Tibial artery (tissue), 4 donors: ENCODE data around the gene VWA3A.
"Not testable (repeated sequence)": the region's sequence is repeated elsewhere in the genome, so short reads cannot be mapped to it uniquely, and the experiment has no call there.

Source experiments
- DNase-seq, 2 donors: peaks; one replicate each; pipeline ENCODE4 v3.0.0-alpha.2; 2019
- H3K27ac ChIP-seq, 2 donors: fragments of 200-600 bp; sonication (generic) in 1 of 2; 1 replicate in 1 of 2; 2 replicates in 1 of 2; pipeline ENCODE4 v1.5.1; 2018 to 2019; ENCODE audit warnings: mild to moderate bottlenecking in 1 of 2
- H3K27me3 ChIP-seq, 2 donors: fragments of 200-600 bp; sonication (generic) in 1 of 2; one replicate each; pipeline versions ENCODE4 v1.5.1 to v1.6.0; 2016 to 2019
- H3K36me3 ChIP-seq, 3 donors: fragments of 200-600 bp; sonication (generic) in 2 of 3; one replicate each; pipeline ENCODE4 v1.5.1; 2016 to 2019; ENCODE audit warnings: mild to moderate bottlenecking in 2 of 3
- H3K4me1 ChIP-seq, 4 donors: fragments of 200-600 bp; sonication (generic) in 2 of 4; 1 replicate in 3 of 4; 2 replicates in 1 of 4; pipeline ENCODE4 v1.5.1; 2016 to 2019
- H3K4me3 ChIP-seq, 2 donors: fragments of 200-600 bp; sonication (generic) in 1 of 2; 1 replicate in 1 of 2; 2 replicates in 1 of 2; pipeline ENCODE4 v1.5.1; 2018 to 2019; ENCODE audit warnings: mild to moderate bottlenecking in 2 of 2
- H3K9me3 ChIP-seq, 3 donors: fragments of 200-600 bp; sonication (generic) in 1 of 3; one replicate each; pipeline ENCODE4 v1.5.1; 2016 to 2019
- CTCF ChIP-seq, 2 experiments: fragments of 200-600 bp in 1 of 2; fragments of 450-650 bp in 1 of 2; IDR thresholded peaks; one replicate each; pipeline ENCODE4 v1.5.1; 2017 to 2019; ENCODE audit warnings: antibody characterized with exemption in 2 of 2, mild to moderate bottlenecking in 1 of 2, moderate library complexity in 1 of 2
- intact Hi-C: fragments of 100-400 bp; cut with DNase I; formaldehyde crosslinking; loops from one replicate; pipeline ENCODE4 v1.15.0; 2023; ENCODE audit warnings: low total_unique reads

VWA3A gene

GRCh38 chr16:22192261-22193062 is 100.1 kb downstream of the VWA3A start:
- intact Hi-C loops, result loop anchor here (10.0 kb wide), 1 partner anchor 182 kb away; the partner anchor contains the start of gene CDR2
- peak overlapping the region; percentile 48 to 56 for H3K4me3 ChIP-seq
- no peaks in the 10 kb centered on the region for H3K36me3 ChIP-seq
- TF ChIP-seq CTCF (IDR thresholded peaks at IDR 0.05), result no peak
- peak overlapping the region; percentile 81 to 94 for H3K27ac ChIP-seq
- DNase-seq, result peak; percentile 93 to 95
- no peaks in the 10 kb centered on the region for H3K9me3 ChIP-seq
- H3K4me1 ChIP-seq, result peaks cover 0 to 39% (median 26%) of the 10 kb centered on the region in 4 donors
- no peaks in the 10 kb centered on the region for H3K27me3 ChIP-seq

- intact Hi-C loops, result loop anchor here (10.0 kb wide), 1 partner anchor 182 kb away; the partner anchor contains the start of gene CDR2
- no peak for DNase-seq
- Histone ChIP-seq H3K36me3 (no peaks in the 10 kb centered on the region), H3K27ac (peak overlapping the region; percentile 81 to 94), H3K4me3 (peak overlapping the region in 1 of 2 donors; percentile 48), H3K27me3 (no peaks in the 10 kb centered on the region), H3K9me3 (no peaks in the 10 kb centered on the region), H3K4me1 (peaks cover 0 to 41% (median 26%) of the 10 kb centered on the region in 4 donors)
- TF ChIP-seq CTCF (IDR thresholded peaks at IDR 0.05), result no peak
Measured at GRCh38 chr16:22193063-22193411, 100.7 kb downstream of the VWA3A start.

- DNase-seq, result no peak
- Histone ChIP-seq H3K4me3 (no peak overlapping the region), H3K9me3 (no peaks in the 10 kb centered on the region), H3K27ac (peak overlapping the region; percentile 82 to 92), H3K36me3 (no peaks in the 10 kb centered on the region), H3K4me1 (peaks cover 0 to 45% (median 26%) of the 10 kb centered on the region in 4 donors), H3K27me3 (no peaks in the 10 kb centered on the region)
- intact Hi-C loops, result loop anchor here (10.0 kb wide), 1 partner anchor 180 kb away; the partner anchor contains the start of gene CDR2
- no peak for TF ChIP-seq CTCF (IDR thresholded peaks at IDR 0.05)
Measured at GRCh38 chr16:22194707-22195444, 102.5 kb downstream of the VWA3A start.

GRCh38 chr16:22195445-22195694 is 103.0 kb downstream of the VWA3A start:
- TF ChIP-seq CTCF (IDR thresholded peaks at IDR 0.05), result no peak
- no peak for DNase-seq
- intact Hi-C loops, result loop anchor here (10.0 kb wide), 1 partner anchor 179 kb away; the partner anchor contains the start of gene CDR2

GRCh38 chr16:22195695-22196558 is 103.6 kb downstream of the VWA3A start:
- peaks cover 0 to 50% (median 31%) of the 10 kb centered on the region in 4 donors for H3K4me1 ChIP-seq
- no peaks in the 10 kb centered on the region for H3K9me3 ChIP-seq
- peak; percentile 92 to 97 for TF ChIP-seq CTCF (IDR thresholded peaks at IDR 0.05)
- intact Hi-C loops, result loop anchor here (10.0 kb wide), 1 partner anchor 179 kb away; the partner anchor contains the start of gene CDR2
- peak overlapping the region; percentile 47 to 57 for H3K4me3 ChIP-seq
- peak overlapping the region; percentile 82 to 92 for H3K27ac ChIP-seq
- no peaks in the 10 kb centered on the region for H3K27me3 ChIP-seq
- DNase-seq, result peak; percentile 88 to 96
- no peaks in the 10 kb centered on the region for H3K36me3 ChIP-seq

More at GRCh38 chr16:22195445-22195694, 103.0 kb downstream of the VWA3A start:
- H3K27me3 ChIP-seq, result no peaks in the 10 kb centered on the region
- H3K4me1 ChIP-seq, result peaks cover 0 to 48% (median 30%) of the 10 kb centered on the region in 4 donors
- no peaks in the 10 kb centered on the region for H3K9me3 ChIP-seq
- peak overlapping the region; percentile 82 to 92 for H3K27ac ChIP-seq
- no peaks in the 10 kb centered on the region for H3K36me3 ChIP-seq
- H3K4me3 ChIP-seq, result peak overlapping the region in 1 of 2 donors; percentile 57

GRCh38 chr16:22196559-22197168 is 104.3 kb downstream of the VWA3A start:
- Histone ChIP-seq H3K4me3 (peak overlapping the region; percentile 47 to 57), H3K4me1 (peaks cover 0 to 50% (median 31%) of the 10 kb centered on the region in 4 donors), H3K27ac (peak overlapping the region; percentile 82 to 92)
- H3K9me3 ChIP-seq, H3K27me3 ChIP-seq, DNase-seq, H3K36me3 ChIP-seq: not testable (repeated sequence)
- intact Hi-C loops, result loop anchor here (10.0 kb wide), 1 partner anchor 178 kb away; the partner anchor contains the start of gene CDR2
